ENCODE data around the gene USP36. TPM values are rescaled to one million over a fixed set of nuclear protein-coding genes. Genes with fewer than 3 reads are reported as not detected.
"Not testable (repeated sequence)": the region's sequence is repeated elsewhere in the genome, so short reads cannot be mapped to it uniquely, and the experiment has no call there.

Gene USP36
- 10 to 100 TPM; 25.0 to 43.7 (median 31.2) TPM for polyA plus RNA-seq (ENCODE audit: insufficient read length in 10 of 10)
- long read RNA-seq, donor 1, result 0 reads
- long read RNA-seq, donor 2, partial matches to known transcripts, result 0 of 1 reads
- long read RNA-seq, donor 2, other reads (novel, unspliced or antisense), result 0 of 1 reads
- long read RNA-seq, donor 3, result 0 reads
- long read RNA-seq, donor 4, result 0 reads
- long read RNA-seq, donor 5, partial matches to known transcripts, result 6 of 7 reads
- long read RNA-seq, donor 5, other reads (novel, unspliced or antisense), result 0 of 7 reads
- long read RNA-seq, donor 6, partial matches to known transcripts, result 0 of 1 reads
- long read RNA-seq, donor 6, other reads (novel, unspliced or antisense), result 0 of 1 reads
- long read RNA-seq, donor 7, partial matches to known transcripts, result 0 of 3 reads
- long read RNA-seq, donor 7, other reads (novel, unspliced or antisense), result 0 of 3 reads
- long read RNA-seq, donor 8, result 0 reads
- long read RNA-seq, donor 9, result 0 reads

DNA sequence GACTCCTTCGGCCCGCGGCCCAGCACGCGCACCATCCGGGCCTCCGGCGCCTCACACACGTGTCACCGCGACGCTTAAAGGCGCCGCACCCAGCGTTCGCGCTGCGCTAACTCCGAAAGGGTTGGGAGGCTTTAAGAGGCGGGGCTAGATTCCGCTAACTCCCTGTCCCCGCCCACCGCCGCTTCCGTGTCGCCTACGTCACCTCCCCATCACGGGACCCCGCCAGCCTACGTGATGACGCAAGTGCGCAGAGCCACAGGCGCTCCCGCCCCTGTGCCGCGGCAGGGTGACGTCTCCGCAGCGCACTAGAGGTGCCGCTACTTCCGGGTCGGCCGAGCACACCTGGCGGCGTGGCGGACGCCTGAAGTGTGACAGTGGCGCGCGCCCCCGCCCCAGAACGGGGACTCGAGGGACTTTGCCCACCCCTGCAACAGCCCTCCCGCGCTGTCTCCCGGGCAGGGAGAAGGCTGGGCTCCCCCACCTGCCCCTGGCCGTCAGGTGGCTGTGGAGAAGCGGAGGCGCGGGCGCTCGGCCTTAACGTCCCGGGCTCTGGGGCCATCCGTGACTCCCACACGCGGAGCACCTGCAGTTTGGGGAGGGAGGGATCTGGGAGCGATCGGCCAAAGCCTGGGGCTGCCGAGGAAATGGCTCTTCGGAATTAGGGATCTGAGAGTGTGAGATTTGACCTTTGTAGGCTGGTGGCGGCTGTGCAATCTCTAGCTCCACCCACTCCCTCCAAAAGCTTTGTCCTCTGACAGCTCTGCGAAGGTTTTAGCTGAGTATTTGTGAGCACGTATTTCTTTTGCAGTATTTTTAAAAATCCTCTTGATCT is at the start of gene USP36:
Gene USP36 (minus strand): TSS at position 35 of the 832 bp plus-strand sequence. CDS start 4,451 bp downstream, outside the sequence.
- peak; percentile 99 to 100 (median 99) for DNase-seq

GRCh38 chr17:78890096-78890495 is 49.5 kb upstream of the USP36 start:
- DNase-seq, result not testable (repeated sequence)

DNA sequence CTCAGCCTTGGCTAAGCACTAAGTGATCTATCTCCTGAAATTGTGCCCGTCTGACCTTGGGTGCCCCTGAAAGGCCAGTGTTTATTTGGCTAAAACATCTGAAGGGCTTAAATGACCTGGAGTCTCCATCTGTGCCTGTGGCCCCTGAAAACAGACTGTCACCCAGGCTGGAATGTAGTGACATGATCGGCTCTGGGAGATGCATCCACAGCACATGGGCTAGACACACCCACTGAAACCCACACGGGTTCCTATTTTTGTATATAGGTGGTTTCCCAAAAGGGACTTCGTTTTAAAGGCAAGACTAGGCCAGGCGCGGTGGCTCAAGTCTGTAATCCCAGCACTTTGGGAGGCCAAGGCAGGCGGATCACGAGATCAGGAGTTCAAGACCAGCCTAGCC is 48.9 kb upstream of the USP36 start:
- DNase-seq, result no peak

DNA sequence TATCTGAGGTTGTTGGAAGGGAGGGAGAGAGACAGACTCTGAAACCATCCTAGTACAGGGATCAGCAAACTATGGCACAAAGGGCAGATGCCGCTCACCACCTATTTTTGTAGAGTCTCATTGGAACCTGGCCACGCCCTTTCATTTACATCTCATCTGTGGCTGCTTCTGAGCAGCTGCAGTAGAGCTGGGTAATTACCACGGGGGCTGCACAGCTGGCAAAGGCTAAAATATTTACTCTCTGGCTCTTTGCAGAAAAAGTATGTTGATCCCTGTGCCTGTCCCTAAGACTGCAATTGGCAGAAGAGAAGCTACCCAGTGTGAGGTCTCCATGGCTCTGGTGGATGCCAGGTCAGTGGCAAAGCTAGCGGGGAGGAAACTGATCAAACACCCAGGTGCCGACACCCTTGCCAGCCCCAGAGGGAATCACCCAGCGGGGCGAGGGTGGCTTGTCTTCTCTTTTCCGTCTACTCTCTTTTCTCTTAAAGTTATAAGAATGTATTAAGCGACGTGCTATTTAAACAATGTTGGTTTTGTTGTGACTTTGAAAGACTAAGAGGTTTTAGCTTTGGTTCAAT is 48.4 kb upstream of the USP36 start:
- no peak for DNase-seq

GRCh38 chr17:78886954-78887353 is 46.3 kb upstream of the USP36 start:
- no peak for DNase-seq

DNA sequence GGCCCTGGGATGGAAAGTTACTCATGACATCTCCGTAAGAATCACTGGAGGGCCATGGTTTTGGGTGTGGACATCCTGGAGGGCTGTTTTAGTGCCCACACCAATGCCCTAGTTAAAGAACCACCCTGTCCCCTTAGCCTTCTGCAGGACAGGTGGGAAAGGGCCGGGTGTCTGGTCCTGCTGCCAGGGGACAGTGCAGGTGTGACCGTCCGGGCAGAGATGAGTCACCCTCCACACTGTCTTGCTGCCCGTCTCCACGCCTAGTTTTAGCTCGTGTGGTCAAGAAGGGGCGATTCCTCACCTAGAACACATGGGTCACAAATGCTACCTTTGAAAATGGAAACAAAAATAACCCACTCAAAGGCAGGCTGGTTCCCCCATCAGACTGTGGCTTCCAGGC is 45.3 kb upstream of the USP36 start:
- no peak for DNase-seq

DNA sequence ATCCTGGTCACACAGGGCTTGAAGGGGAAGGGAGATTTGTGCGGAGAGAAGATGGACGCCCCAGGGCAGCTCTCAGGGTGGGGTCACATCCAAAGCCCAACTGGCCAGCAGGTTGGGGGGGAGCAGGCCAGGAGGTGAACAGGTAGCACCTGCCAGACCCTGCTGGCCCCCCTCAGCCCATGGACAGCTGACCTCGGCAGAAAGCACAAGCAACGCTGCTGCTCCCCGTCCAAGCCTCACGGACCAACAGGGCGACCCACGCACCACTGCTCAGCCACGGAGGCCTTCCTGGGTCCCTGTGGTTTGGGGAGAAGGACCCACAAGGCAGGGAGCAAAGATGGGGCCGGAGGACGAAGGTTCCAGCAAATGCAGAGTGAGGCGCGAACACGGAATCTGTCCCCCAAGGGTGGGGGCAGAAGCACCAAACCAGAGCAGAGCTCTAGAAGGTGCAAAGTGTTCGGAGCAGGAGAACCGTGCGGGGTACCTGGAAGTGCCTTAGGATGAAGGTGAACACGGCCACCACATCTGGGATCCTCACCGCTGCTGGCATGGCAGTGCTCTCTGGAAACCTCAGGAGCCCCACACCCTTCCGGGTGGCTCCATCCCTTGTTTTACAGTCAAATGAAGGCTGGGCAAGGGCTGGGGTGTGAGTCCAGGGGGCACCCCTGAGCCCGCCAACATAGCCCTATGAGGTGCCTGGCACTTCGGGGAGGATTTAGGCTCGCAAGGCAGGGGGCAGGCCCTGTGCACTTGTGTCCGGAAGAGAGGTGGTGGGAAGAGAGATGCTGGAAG is 44.5 kb upstream of the USP36 start:
- DNase-seq, result no peak

- DNase-seq, result peak in 1 of 3 donors; percentile 81
These were observed 43.7 kb upstream of the USP36 start for GRCh38 chr17:78884148-78884825.

DNA sequence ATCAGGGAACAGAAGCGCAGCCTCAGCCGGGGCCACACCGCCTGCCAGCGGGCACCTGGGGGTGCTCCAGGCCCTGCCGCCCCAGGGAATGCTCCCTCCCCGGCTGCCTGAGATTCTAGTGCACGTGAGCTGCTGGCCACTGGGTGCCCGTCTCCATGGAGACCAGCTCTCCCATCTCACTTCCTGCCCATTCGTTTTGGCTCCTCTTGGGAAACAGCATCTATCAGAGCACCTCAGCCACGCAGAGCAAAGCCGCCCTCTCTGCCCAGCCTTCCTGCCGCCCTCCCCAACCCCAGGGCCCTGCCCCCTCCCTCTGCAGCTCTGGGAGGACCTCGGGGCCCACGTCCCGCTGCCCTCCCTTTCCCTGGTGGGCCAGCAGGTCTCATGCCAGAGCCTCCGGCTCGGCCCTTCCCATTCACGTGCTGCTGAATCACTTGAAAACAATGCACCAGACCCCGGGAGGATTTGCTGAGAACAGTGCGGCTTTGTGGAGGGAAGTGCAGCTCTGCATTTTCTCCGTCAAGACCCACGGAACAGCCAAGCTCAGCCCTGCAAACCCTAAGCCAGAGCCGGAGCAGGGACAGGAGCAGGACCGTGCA is 43.0 kb upstream of the USP36 start:
- peak; percentile 89 to 96 (median 94) for DNase-seq

DNA sequence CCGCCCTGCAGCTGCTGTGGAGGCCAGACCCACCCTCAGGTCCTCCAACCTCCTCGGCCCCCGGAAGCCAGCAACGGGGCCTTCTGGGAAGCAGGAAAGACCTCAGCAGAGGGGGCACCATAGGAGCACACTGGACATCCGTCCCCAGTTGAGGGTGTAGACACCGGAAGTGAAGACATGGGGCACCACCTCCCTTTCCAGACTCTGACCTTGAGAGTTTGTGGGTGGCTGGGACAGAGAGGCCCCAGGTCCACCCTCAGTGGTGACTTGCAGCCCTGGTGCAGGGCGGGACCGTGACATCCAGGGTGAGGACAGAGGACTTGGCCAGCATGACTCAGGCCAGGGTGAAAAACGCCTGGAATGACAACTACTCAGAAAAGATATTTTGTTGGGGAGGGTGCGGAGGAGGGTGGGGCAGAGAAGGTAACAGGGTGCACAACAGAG is 42.5 kb upstream of the USP36 start:
- peak; percentile 74 to 91 (median 80) for DNase-seq

DNA sequence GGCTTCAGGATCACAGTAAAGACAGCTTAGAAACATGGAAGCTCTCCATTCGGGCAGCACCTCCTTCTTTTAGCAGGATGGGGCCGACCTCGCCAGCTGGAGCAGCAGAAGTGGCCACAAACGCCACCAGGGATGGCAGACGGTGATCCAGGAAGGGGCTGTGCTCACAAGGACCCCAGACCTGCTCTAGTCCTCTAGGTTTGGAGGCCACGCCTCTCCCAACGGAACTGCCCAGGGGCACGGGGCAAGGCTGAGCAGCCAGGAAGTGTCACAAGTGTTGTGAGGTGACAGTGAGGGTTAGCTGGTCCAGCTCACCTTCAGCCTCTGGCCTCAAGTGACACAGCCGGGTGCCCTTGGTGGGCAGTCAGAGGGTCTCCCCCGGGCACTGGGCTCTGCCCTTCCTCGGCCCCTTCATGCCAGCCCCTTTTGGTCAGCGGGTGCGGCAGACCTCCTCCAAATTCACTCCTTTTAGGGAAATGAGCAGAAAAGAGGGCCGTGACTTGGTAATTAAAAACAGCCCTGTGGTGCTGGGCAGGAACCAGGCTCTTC is 42.0 kb upstream of the USP36 start:
- peak in 1 of 3 donors; percentile 70 for DNase-seq

GRCh38 chr17:78879635-78880186 is 39.1 kb upstream of the USP36 start:
- DNase-seq, result peak; percentile 88 to 95 (median 90)

GRCh38 chr17:78878871-78879527 is 38.4 kb upstream of the USP36 start:
- DNase-seq, result no peak

DNA sequence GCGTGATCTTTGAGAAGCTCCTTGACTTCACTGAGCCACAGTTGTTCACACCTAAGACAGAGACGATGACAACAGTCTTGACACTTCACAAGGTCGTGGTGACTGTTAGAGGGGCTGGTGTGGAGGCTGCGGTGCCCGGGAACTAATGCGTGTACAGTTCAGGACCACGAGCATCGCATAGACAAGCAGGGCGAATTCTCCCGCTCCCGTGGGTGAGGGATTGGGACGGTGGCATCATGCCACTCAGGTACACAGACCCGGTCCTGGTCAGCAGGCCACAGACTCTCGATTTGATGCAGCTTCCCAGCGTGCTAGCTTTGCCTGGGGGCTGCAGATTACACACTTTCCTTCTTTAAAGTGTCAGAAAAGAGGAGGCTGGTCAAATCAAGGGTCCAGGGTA is 37.6 kb upstream of the USP36 start:
- no peak for DNase-seq

- DNase-seq, result not testable (repeated sequence)
These were observed 36.4 kb upstream of the USP36 start for GRCh38 chr17:78876954-78877517.

DNA sequence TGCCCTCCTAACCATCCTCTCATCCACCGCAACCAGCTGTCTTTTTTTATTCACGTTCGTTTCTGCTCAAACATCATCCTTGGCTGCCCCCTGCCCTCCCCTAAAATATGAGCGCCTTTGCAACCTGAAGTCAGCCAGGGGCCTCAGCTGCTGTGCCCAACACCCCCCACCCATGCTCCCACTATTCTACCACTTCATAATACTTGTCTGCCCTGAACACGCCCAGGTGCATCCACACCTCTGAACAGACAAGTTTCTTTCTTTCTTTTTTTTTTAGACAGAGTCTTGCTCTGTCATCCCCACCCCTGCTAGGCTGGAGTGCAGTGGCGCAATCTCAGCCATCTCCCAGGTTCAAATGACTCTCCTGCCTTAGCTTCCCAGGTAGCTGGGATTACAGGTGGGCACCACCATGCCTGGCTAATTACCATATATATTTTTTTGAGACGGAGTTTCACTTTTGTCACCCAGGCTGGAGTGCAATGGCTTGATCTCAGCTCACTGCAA is 35.5 kb upstream of the USP36 start:
- DNase-seq, result no peak

DNA sequence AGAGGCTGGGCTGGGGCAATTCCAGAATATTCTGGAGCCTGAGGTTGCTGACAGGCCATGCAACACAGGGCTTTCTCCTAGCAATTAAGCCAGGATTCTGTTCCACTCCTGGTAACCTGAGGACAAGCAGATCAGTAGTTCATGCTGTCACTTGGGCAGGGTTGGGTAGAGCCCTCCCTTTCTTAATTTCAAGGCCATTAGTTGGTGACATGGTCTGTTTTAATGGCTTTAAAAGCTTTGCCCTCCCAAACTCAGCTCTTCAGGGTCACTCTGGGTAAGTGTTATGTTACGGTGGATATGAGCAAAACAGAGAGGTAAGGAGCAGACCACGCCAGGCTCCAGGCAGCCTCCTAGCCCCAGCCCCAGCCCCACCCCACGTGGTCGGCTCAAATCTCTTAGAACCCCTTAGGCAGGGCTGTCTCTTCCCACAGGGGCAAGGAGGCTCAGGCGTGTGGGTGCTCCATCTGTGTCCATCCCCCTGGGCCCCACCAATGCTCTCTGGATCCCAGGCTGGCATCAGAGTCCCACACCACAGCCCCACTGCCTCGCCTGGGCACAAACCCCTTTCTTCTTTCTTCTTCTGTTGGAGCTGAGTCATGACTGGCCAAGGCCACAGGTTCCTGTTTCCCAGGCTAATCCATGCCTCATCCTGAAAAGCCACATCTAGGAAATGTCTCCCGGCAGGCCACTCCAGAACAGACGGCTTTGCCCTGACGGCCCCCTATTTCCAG is 34.9 kb upstream of the USP36 start:
- DNase-seq, result no peak
